Gastroesophageal sphincter (tissue), 3 donors: ENCODE data around the gene RALGPS1.

Experiments
- EP300 ChIP-seq: sonication (generic); formaldehyde crosslinking; IDR thresholded peaks from one replicate; pipeline ENCODE4 v1.6.1; 2017; ENCODE audit warnings: antibody characterized with exemption, mild to moderate bottlenecking
- POLR2A ChIP-seq, 2 donors: fragments of 450-650 bp; IDR thresholded peaks; one replicate each; pipeline ENCODE4 v1.6.1; 2017; ENCODE audit warnings: antibody characterized with exemption in 2 of 2, mild to moderate bottlenecking in 2 of 2, moderate library complexity in 1 of 2
- POLR2AphosphoS5 ChIP-seq: sonication (generic); formaldehyde crosslinking; IDR thresholded peaks from one replicate; pipeline ENCODE4 v1.6.1; 2017; ENCODE audit warnings: antibody characterized with exemption
- TF ChIP-seq, protein P1 (sequence below), 4 experiments: fragments of 200-600 bp in 2 of 4; fragments of 450-650 bp in 2 of 4; sonication (generic) in 1 of 4; IDR thresholded peaks; one replicate each; pipeline ENCODE4 v1.5.1; 2017 to 2019; ENCODE audit warnings: antibody characterized with exemption in 4 of 4, mild to moderate bottlenecking in 2 of 4, moderate library complexity in 2 of 4

DNA sequence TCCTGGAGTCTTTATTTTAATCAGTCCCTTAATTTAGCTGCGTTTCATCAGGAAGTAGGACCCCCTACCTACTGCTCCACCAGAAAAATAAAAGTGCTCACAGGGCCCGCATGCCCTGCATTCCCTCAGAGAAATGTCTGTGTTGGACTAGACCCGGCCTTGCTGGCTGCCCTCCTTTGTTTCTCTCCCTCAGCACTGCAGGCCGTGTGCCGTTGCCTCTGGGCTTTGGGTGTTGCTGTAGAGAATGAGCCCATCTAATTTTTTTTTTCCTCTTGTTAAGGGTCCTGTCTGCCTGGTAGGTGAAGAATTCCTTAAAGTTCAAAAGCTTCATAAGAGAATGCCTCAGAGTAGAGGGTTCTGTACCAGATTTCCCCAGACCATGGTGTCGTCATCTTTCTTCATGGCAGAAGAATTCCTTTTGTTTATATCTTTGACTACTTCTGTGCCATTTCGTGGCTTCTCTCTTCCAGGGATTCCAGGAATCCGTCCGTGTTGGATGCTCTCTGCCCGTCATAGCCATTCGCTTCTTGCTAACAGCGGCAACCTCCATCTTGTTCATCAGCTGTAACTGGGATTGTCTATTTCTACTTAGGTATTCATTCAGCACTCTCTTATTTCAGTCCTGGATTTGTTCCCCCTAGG lies 257.6 kb downstream of the RALGPS1 start:
- TF ChIP-seq POLR2A (IDR thresholded peaks at IDR 0.05), result no peak
- TF ChIP-seq, protein P1, sequence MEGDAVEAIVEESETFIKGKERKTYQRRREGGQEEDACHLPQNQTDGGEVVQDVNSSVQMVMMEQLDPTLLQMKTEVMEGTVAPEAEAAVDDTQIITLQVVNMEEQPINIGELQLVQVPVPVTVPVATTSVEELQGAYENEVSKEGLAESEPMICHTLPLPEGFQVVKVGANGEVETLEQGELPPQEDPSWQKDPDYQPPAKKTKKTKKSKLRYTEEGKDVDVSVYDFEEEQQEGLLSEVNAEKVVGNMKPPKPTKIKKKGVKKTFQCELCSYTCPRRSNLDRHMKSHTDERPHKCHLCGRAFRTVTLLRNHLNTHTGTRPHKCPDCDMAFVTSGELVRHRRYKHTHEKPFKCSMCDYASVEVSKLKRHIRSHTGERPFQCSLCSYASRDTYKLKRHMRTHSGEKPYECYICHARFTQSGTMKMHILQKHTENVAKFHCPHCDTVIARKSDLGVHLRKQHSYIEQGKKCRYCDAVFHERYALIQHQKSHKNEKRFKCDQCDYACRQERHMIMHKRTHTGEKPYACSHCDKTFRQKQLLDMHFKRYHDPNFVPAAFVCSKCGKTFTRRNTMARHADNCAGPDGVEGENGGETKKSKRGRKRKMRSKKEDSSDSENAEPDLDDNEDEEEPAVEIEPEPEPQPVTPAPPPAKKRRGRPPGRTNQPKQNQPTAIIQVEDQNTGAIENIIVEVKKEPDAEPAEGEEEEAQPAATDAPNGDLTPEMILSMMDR (IDR thresholded peaks at IDR 0.05), result no peak
- TF ChIP-seq EP300, result no peak
- peak; percentile 69 for TF ChIP-seq POLR2AphosphoS5
